ENCODE measurements around the gene MEGF8. TPM values are rescaled to one million over a fixed set of nuclear protein-coding genes. Genes with fewer than 3 reads are reported as not detected.

MEGF8 gene
- total RNA-seq, 1 experiment from 2014 or later = 26.1 TPM

GRCh38 chr19:42292042-42292960 lies 33.1 kb upstream of the MEGF8 start:
- H3K4me3 ChIP-seq (ENCODE audit: insufficient read depth, low read depth, low read length) = no peak overlapping the region
- no peak for DNase-seq
- peaks cover 14% of the 10 kb centered on the region for H3K36me3 ChIP-seq (replicated peaks; ENCODE audit: control insufficient read depth, insufficient read depth, low read length)
- no peaks in the 10 kb centered on the region for H3K27me3 ChIP-seq (ENCODE audit: control insufficient read depth, insufficient read depth, low read length)

- Histone ChIP-seq H3K4me3 (ENCODE audit: insufficient read depth, low read depth, low read length) (no peak overlapping the region), H3K27me3 (ENCODE audit: control insufficient read depth, insufficient read depth, low read length) (no peaks in the 10 kb centered on the region), H3K36me3 (replicated peaks; ENCODE audit: control insufficient read depth, insufficient read depth, low read length) (peaks cover 13% of the 10 kb centered on the region)
- DNase-seq = no peak
Observed at GRCh38 chr19:42292963-42293362, 32.5 kb upstream of the MEGF8 start.

- no peaks in the 10 kb centered on the region for H3K27me3 ChIP-seq (ENCODE audit: control insufficient read depth, insufficient read depth, low read length)
- H3K36me3 ChIP-seq (replicated peaks; ENCODE audit: control insufficient read depth, insufficient read depth, low read length) = peaks cover 8% of the 10 kb centered on the region
- DNase-seq = peak; percentile 84
- no peak overlapping the region for H3K4me3 ChIP-seq (ENCODE audit: insufficient read depth, low read depth, low read length)
Observed at GRCh38 chr19:42293540-42293939, 31.9 kb upstream of the MEGF8 start.

- Histone ChIP-seq H3K36me3 (replicated peaks; ENCODE audit: control insufficient read depth, insufficient read depth, low read length) (peaks cover 8% of the 10 kb centered on the region), H3K4me3 (ENCODE audit: insufficient read depth, low read depth, low read length) (no peak overlapping the region)
- DNase-seq = no peak
Observed at GRCh38 chr19:42293948-42294347, 31.5 kb upstream of the MEGF8 start.

GRCh38 chr19:42294471-42295137 lies 30.8 kb upstream of the MEGF8 start:
- H3K4me3 ChIP-seq (ENCODE audit: insufficient read depth, low read depth, low read length) = no peak overlapping the region
- no peaks in the 10 kb centered on the region for H3K27me3 ChIP-seq (ENCODE audit: control insufficient read depth, insufficient read depth, low read length)
- peaks cover 7% of the 10 kb centered on the region for H3K36me3 ChIP-seq (replicated peaks; ENCODE audit: control insufficient read depth, insufficient read depth, low read length)
- no peak for DNase-seq

More at GRCh38 chr19:42293948-42294347, 31.5 kb upstream of the MEGF8 start:
- no peaks in the 10 kb centered on the region for H3K27me3 ChIP-seq (ENCODE audit: control insufficient read depth, insufficient read depth, low read length)

GRCh38 chr19:42295342-42295741 lies 30.1 kb upstream of the MEGF8 start:
- Histone ChIP-seq H3K4me3 (ENCODE audit: insufficient read depth, low read depth, low read length) (no peak overlapping the region), H3K27me3 (ENCODE audit: control insufficient read depth, insufficient read depth, low read length) (no peaks in the 10 kb centered on the region), H3K36me3 (replicated peaks; ENCODE audit: control insufficient read depth, insufficient read depth, low read length) (peaks cover 6% of the 10 kb centered on the region)
- no peak for DNase-seq

GRCh38 chr19:42295831-42296525 lies 29.5 kb upstream of the MEGF8 start:
- Histone ChIP-seq H3K4me3 (ENCODE audit: insufficient read depth, low read depth, low read length) (no peak overlapping the region), H3K27me3 (ENCODE audit: control insufficient read depth, insufficient read depth, low read length) (no peaks in the 10 kb centered on the region), H3K36me3 (replicated peaks; ENCODE audit: control insufficient read depth, insufficient read depth, low read length) (peaks cover 6% of the 10 kb centered on the region)
- DNase-seq = peak; percentile 94

GRCh38 chr19:42297039-42297438 lies 28.4 kb upstream of the MEGF8 start:
- Histone ChIP-seq H3K27me3 (ENCODE audit: control insufficient read depth, insufficient read depth, low read length) (no peaks in the 10 kb centered on the region), H3K4me3 (ENCODE audit: insufficient read depth, low read depth, low read length) (no peak overlapping the region), H3K36me3 (replicated peaks; ENCODE audit: control insufficient read depth, insufficient read depth, low read length) (peaks cover 5% of the 10 kb centered on the region)
- no peak for DNase-seq

GRCh38 chr19:42301646-42302203 lies 23.7 kb upstream of the MEGF8 start, which contains the start of gene PRR19:
Gene PRR19 (plus strand): TSS chr19:42302132. CDS start chr19:42309585, 7,453 bp downstream.
- H3K27me3 ChIP-seq (ENCODE audit: control insufficient read depth, insufficient read depth, low read length) = no peaks in the 10 kb centered on the region
- H3K4me3 ChIP-seq (ENCODE audit: insufficient read depth, low read depth, low read length) = peak within 1 kb of the TSS; percentile 97
- peak; percentile 80 for DNase-seq
- peaks cover 3% of the 10 kb centered on the region for H3K36me3 ChIP-seq (replicated peaks; ENCODE audit: control insufficient read depth, insufficient read depth, low read length)

GRCh38 chr19:42303101-42303464 lies 22.4 kb upstream of the MEGF8 start:
- H3K4me3 ChIP-seq (ENCODE audit: insufficient read depth, low read depth, low read length) = peak overlapping the region; percentile 97; the same call in 1 of the 2 replicates

GRCh38 chr19:42303876-42304275 lies 21.6 kb upstream of the MEGF8 start:
- no peak overlapping the region for H3K4me3 ChIP-seq (ENCODE audit: insufficient read depth, low read depth, low read length)
- H3K27me3 ChIP-seq (ENCODE audit: control insufficient read depth, insufficient read depth, low read length) = no peaks in the 10 kb centered on the region
- peaks cover 3% of the 10 kb centered on the region for H3K36me3 ChIP-seq (replicated peaks; ENCODE audit: control insufficient read depth, insufficient read depth, low read length)
- DNase-seq = no peak

More at GRCh38 chr19:42303101-42303464, 22.4 kb upstream of the MEGF8 start:
- Histone ChIP-seq H3K36me3 (replicated peaks; ENCODE audit: control insufficient read depth, insufficient read depth, low read length) (peaks cover 3% of the 10 kb centered on the region), H3K27me3 (ENCODE audit: control insufficient read depth, insufficient read depth, low read length) (no peaks in the 10 kb centered on the region)
- DNase-seq = no peak

- peak; percentile 90 for DNase-seq
- no peaks in the 10 kb centered on the region for H3K36me3 ChIP-seq (replicated peaks; ENCODE audit: control insufficient read depth, insufficient read depth, low read length)
- no peak overlapping the region for H3K4me3 ChIP-seq (ENCODE audit: insufficient read depth, low read depth, low read length)
- no peaks in the 10 kb centered on the region for H3K27me3 ChIP-seq (ENCODE audit: control insufficient read depth, insufficient read depth, low read length)
Observed at GRCh38 chr19:42306646-42307045, 18.8 kb upstream of the MEGF8 start.

GRCh38 chr19:42309686-42310085 lies 15.7 kb upstream of the MEGF8 start:
- peaks cover 17% of the 10 kb centered on the region for H3K27me3 ChIP-seq (ENCODE audit: control insufficient read depth, insufficient read depth, low read length)
- H3K4me3 ChIP-seq (ENCODE audit: insufficient read depth, low read depth, low read length) = no peak overlapping the region
- no peaks in the 10 kb centered on the region for H3K36me3 ChIP-seq (replicated peaks; ENCODE audit: control insufficient read depth, insufficient read depth, low read length)
- DNase-seq = no peak

GRCh38 chr19:42311657-42312056 lies 13.8 kb upstream of the MEGF8 start:
- peak; percentile 74 for DNase-seq
- Histone ChIP-seq H3K4me3 (ENCODE audit: insufficient read depth, low read depth, low read length) (no peak overlapping the region), H3K27me3 (ENCODE audit: control insufficient read depth, insufficient read depth, low read length) (peaks cover 21% of the 10 kb centered on the region), H3K36me3 (replicated peaks; ENCODE audit: control insufficient read depth, insufficient read depth, low read length) (no peaks in the 10 kb centered on the region)
